GM13977 (cell line): ENCODE measurements around the gene SPEM1.

Experiments used
- DNase-seq: peaks from one replicate; pipeline ENCODE4 v3.0.0; 2012; ENCODE audit warnings: low spot score
- CTCF ChIP-seq: IDR thresholded peaks from 2 replicates; pipeline ENCODE4 v1.5.1; 2012; ENCODE audit warnings: mild to moderate bottlenecking, control low read depth; ENCODE audit not compliant: insufficient read depth; ENCODE audit errors: extremely low read depth, missing control alignments
- in situ Hi-C: fragments of 300-500 bp; cut with MboI; formaldehyde crosslinking; loops from one replicate; pipeline ENCODE4 v1.12.0; 2022; ENCODE audit warnings: low sequenced_read_pairs, low pct_unique_long_range_greater_than_20kb, mixed read lengths, inconsistent platforms; ENCODE audit not compliant: unreplicated experiment

Gene SPEM1

GRCh38 chr17:7403043-7403726 is 16.9 kb upstream of the SPEM1 start:
- in situ Hi-C loops, result no loop called here
- TF ChIP-seq CTCF, result no peak

GRCh38 chr17:7403727-7403976 is 16.5 kb upstream of the SPEM1 start:
- in situ Hi-C loops, result no loop called here
- no peak for DNase-seq
- TF ChIP-seq CTCF, result no peak

More at GRCh38 chr17:7403043-7403726, 16.9 kb upstream of the SPEM1 start:
- no peak for DNase-seq

- no peak for TF ChIP-seq CTCF
- peak; percentile 97 for DNase-seq
- in situ Hi-C loops, result no loop called here
These were observed 16.0 kb upstream of the SPEM1 start, which contains the start of gene TMEM256 for GRCh38 chr17:7403977-7404736. Gene TMEM256 (minus strand): TSS chr17:7404097. CDS start chr17:7404084, 13 bp downstream.

GRCh38 chr17:7404737-7405349 is 15.3 kb upstream of the SPEM1 start:
- no peak for TF ChIP-seq CTCF
- in situ Hi-C loops, result no loop called here
- peak; percentile 81 for DNase-seq

GRCh38 chr17:7405350-7406234 is 14.5 kb upstream of the SPEM1 start:
- no peak for TF ChIP-seq CTCF
- in situ Hi-C loops, result no loop called here
- no peak for DNase-seq

GRCh38 chr17:7406235-7406825 is 13.8 kb upstream of the SPEM1 start:
- no peak for TF ChIP-seq CTCF
- in situ Hi-C loops, result no loop called here
- no peak for DNase-seq
